Epithelial cell of proximal tubule (primary cell): Measurements from ENCODE around the gene RNASET2. TPM values are rescaled to one million over a fixed set of nuclear protein-coding genes. Genes with fewer than 3 reads are reported as not detected.

Experiments used
- DNase-seq: peaks from one replicate; pipeline ENCODE4 v3.0.0-alpha.2; 2011; ENCODE audit warnings: low read depth
- H3K4me3 ChIP-seq: 2 replicates; pipeline ENCODE4 v1.5.1; 2011; ENCODE audit warnings: low read depth, mild to moderate bottlenecking, low read length
- total RNA-seq: library from RNA; depleted of rRNA; stranded (reverse); fragments of >200 nt; gene quantifications from 2 replicates; pipeline ENCODE4 v1.2.3, GENCODE V29; 2015
- TF ChIP-seq, protein P1 (sequence below): conservative IDR thresholded peaks from 2 replicates; pipeline ENCODE4 v1.5.1; 2012; ENCODE audit warnings: low read depth, mild to moderate bottlenecking, low read length

Gene RNASET2
- total RNA-seq, 1 donor from 2014 or later = 358 TPM

DNA sequence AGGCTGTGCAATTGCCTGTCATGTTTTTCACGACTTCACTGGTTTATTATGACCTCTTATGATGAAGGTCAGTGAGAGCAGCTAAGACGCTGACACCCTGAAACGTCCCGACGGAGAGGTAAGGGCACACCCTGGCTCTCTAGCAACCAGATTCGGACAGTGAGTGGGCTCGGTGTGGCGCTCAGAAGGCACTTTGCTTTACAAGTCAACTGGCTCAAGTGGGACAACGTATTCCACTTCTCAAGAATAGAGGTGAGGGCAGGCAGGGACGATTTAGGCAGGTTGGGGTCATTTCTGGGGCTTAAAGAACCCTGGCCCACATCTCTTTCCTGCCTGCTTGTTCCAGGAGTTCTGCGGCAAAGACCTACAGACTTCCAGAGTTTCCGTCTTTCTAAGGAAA, 18.2 kb downstream of the RNASET2 start:
- TF ChIP-seq, protein P1, sequence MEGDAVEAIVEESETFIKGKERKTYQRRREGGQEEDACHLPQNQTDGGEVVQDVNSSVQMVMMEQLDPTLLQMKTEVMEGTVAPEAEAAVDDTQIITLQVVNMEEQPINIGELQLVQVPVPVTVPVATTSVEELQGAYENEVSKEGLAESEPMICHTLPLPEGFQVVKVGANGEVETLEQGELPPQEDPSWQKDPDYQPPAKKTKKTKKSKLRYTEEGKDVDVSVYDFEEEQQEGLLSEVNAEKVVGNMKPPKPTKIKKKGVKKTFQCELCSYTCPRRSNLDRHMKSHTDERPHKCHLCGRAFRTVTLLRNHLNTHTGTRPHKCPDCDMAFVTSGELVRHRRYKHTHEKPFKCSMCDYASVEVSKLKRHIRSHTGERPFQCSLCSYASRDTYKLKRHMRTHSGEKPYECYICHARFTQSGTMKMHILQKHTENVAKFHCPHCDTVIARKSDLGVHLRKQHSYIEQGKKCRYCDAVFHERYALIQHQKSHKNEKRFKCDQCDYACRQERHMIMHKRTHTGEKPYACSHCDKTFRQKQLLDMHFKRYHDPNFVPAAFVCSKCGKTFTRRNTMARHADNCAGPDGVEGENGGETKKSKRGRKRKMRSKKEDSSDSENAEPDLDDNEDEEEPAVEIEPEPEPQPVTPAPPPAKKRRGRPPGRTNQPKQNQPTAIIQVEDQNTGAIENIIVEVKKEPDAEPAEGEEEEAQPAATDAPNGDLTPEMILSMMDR = no peak
- DNase-seq = no peak
- H3K4me3 ChIP-seq = no peak overlapping the region

GRCh38 chr6:166937746-166938145, 18.6 kb downstream of the RNASET2 start:
- TF ChIP-seq, protein P1 = no peak
- no peak for DNase-seq
- H3K4me3 ChIP-seq = no peak overlapping the region

DNA sequence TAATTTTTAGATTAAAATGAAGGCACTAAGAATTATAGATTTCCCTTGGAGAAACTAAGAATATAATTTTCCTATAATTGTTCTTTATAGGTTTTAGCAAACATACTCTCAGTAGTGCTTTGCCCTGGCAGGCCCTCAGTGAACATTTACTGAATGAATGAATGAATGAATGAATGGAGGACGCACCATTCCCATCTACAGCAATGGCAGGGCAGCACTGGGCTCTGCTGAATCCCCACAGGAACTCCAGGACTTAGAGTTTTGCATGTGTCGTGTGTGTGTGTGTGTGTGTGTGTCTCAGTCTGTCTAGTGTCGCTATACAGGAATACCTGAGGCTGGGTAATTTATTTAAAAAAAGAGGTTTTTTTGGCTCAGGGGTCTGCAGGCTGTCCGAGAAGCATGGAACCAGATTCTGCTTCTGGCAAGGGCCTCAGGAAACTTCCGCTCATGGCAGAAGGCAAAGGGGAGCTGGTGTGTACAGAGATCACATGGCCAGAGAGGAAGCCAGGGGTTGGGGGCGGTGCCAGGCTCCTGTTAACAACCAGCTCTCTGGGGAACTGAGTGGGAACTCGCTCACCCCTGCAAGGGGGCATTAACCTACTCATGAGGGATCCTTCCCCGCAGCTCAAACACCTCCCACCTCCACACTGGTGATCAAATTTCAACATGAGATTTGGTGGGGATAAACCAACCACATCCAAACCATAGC, 20.1 kb downstream of the RNASET2 start:
- no peak for DNase-seq
- TF ChIP-seq, protein P1 = no peak
- H3K4me3 ChIP-seq = no peak overlapping the region

GRCh38 chr6:166935353-166935752, 21.0 kb downstream of the RNASET2 start:
- TF ChIP-seq, protein P1 = no peak
- DNase-seq = no peak

GRCh38 chr6:166934174-166934573, 22.2 kb downstream of the RNASET2 start:
- H3K4me3 ChIP-seq = no peak overlapping the region
- DNase-seq = no peak
- TF ChIP-seq, protein P1 = no peak

More at GRCh38 chr6:166935353-166935752, 21.0 kb downstream of the RNASET2 start:
- H3K4me3 ChIP-seq = no peak overlapping the region

DNA sequence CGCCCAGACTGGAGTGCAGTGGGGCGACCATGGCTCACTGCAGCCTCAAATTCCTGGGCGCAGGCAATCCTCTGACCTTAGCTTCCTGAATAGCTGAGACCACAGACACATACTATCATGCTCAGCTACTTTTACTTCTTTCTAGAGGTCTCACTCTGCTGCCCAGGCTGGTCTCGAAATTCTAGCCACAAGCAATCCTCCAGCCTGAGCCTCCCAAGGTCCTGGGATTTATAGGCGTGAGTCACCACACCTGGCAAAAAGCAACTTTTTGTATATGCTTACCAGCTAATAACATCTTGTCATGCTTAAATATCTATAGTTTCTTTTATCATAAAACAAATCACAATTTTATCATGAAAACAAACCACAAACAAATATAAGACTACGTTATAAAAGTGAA, 23.0 kb downstream of the RNASET2 start:
- DNase-seq = no peak
- TF ChIP-seq, protein P1 = no peak
- H3K4me3 ChIP-seq = no peak overlapping the region

GRCh38 chr6:166932616-166933015, 23.7 kb downstream of the RNASET2 start:
- DNase-seq = no peak
- H3K4me3 ChIP-seq = no peak overlapping the region
- TF ChIP-seq, protein P1 = no peak
